KMS-11 (cell line): Measurements from ENCODE around the gene C1QTNF9B.

Source experiments
- H2AFZ ChIP-seq: fragments of 200-600 bp; sonication (generic); 2 replicates; pipeline ENCODE4 v1.6.1; 2016; ENCODE audit warnings: antibody characterized with exemption, mixed run types, low read depth
- H3K27ac ChIP-seq: fragments of 200-600 bp; sonication (generic); 2 replicates; pipeline ENCODE4 v1.6.1; 2016; ENCODE audit warnings: mild to moderate bottlenecking, mixed run types
- H3K27me3 ChIP-seq: fragments of 200-600 bp; sonication (generic); 2 replicates; pipeline ENCODE4 v1.6.1; 2017; ENCODE audit warnings: mild to moderate bottlenecking, low read depth, mixed run types, moderate library complexity; ENCODE audit not compliant: insufficient read depth
- H3K36me3 ChIP-seq: fragments of 200-600 bp; sonication (generic); 2 replicates; pipeline ENCODE4 v1.6.1; 2017; ENCODE audit warnings: mild to moderate bottlenecking, mixed run types; ENCODE audit not compliant: insufficient read depth
- H3K4me1 ChIP-seq: fragments of 200-600 bp; sonication (generic); 2 replicates; pipeline ENCODE4 v1.6.1; 2016; ENCODE audit warnings: mild to moderate bottlenecking, low read depth, mixed run types; ENCODE audit not compliant: poor library complexity, severe bottlenecking
- H3K4me2 ChIP-seq: fragments of 200-600 bp; sonication (generic); 2 replicates; pipeline ENCODE4 v1.7.0; 2016; ENCODE audit warnings: mild to moderate bottlenecking, mixed run types
- H3K4me3 ChIP-seq: fragments of 200-600 bp; sonication (generic); IDR thresholded peaks from 2 replicates; pipeline ENCODE4 v1.6.1; 2017; ENCODE audit warnings: low read depth, low read length, mixed read lengths; ENCODE audit not compliant: insufficient read depth
- H3K79me2 ChIP-seq: fragments of 200-600 bp; sonication (generic); 2 replicates; pipeline ENCODE4 v1.6.1; 2016; ENCODE audit warnings: low read depth, mixed run types; ENCODE audit not compliant: insufficient read depth
- H3K9ac ChIP-seq: fragments of 200-600 bp; sonication (generic); 2 replicates; pipeline ENCODE4 v1.6.1; 2016; ENCODE audit warnings: mild to moderate bottlenecking, mixed run types
- H4K20me1 ChIP-seq: fragments of 200-600 bp; sonication (generic); 2 replicates; pipeline ENCODE4 v1.6.1; 2016; ENCODE audit warnings: mild to moderate bottlenecking, mixed run types; ENCODE audit not compliant: insufficient read depth
- TF ChIP-seq, protein P1 (sequence below): fragments of 200-600 bp; sonication (generic); conservative IDR thresholded peaks from 2 replicates; pipeline ENCODE4 v1.6.1; 2017; ENCODE audit warnings: low read depth, mild to moderate bottlenecking, antibody characterized with exemption, low read length, moderate library complexity, mixed read lengths

The C1QTNF9B gene

DNA sequence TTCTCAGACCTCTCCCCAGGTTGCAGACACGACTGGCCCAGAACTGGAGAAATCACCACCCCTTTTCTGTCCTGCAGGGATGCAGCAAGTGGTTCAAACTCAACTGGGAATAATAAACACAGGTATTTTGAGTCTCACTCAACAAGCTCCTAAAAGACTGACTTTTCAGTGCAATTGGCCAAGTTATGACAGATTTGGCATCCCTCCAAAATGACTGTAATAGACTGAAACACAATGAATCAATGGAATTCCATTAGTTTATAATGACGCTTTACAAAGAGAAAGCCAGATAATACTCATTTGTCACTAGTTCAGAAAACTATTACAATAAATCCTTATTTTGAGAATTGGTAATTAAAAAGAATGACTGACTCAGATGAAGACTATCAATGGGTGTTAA is 46.2 kb downstream of the C1QTNF9B start:
- no peak overlapping the region for H3K4me3 ChIP-seq
- H3K27me3 ChIP-seq = no peaks in the 10 kb centered on the region

DNA sequence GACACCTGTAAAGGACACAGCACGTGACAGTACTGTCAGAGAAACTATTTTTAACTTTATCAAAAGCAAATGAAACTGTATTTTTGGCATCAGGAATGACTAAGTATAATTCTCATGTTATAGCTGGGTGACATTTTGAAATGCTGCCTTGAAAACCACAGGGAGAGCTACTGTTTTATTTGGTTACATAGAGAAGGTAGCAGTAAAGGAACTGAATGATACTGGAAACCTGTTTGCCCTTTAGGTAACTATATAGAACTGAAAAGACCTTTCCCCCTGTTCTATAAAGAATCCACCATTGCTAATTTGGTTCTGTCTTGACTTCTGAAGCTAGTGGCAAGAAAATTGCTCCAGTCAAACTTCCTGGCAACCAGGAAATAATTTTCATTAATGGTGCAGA is 47.2 kb downstream of the C1QTNF9B start:
- no peak overlapping the region for H3K4me2 ChIP-seq
- no peak overlapping the region for H2AFZ ChIP-seq
- H3K27me3 ChIP-seq = no peaks in the 10 kb centered on the region
- H3K4me3 ChIP-seq = no peak overlapping the region
- no peak overlapping the region for H3K9ac ChIP-seq
- no peaks in the 10 kb centered on the region for H3K36me3 ChIP-seq
- H4K20me1 ChIP-seq = no peaks in the 10 kb centered on the region
- no peak overlapping the region for H3K27ac ChIP-seq
- TF ChIP-seq, protein P1, sequence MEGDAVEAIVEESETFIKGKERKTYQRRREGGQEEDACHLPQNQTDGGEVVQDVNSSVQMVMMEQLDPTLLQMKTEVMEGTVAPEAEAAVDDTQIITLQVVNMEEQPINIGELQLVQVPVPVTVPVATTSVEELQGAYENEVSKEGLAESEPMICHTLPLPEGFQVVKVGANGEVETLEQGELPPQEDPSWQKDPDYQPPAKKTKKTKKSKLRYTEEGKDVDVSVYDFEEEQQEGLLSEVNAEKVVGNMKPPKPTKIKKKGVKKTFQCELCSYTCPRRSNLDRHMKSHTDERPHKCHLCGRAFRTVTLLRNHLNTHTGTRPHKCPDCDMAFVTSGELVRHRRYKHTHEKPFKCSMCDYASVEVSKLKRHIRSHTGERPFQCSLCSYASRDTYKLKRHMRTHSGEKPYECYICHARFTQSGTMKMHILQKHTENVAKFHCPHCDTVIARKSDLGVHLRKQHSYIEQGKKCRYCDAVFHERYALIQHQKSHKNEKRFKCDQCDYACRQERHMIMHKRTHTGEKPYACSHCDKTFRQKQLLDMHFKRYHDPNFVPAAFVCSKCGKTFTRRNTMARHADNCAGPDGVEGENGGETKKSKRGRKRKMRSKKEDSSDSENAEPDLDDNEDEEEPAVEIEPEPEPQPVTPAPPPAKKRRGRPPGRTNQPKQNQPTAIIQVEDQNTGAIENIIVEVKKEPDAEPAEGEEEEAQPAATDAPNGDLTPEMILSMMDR = no peak
- peaks cover 10% of the 10 kb centered on the region for H3K4me1 ChIP-seq
- H3K79me2 ChIP-seq = no peaks in the 10 kb centered on the region

More for the DNA sequence above, 46.2 kb downstream of the C1QTNF9B start:
- no peaks in the 10 kb centered on the region for H3K79me2 ChIP-seq
- no peak overlapping the region for H2AFZ ChIP-seq
- H3K36me3 ChIP-seq = no peaks in the 10 kb centered on the region
- no peak overlapping the region for H3K27ac ChIP-seq
- H3K9ac ChIP-seq = no peak overlapping the region
- no peaks in the 10 kb centered on the region for H4K20me1 ChIP-seq
- peaks cover 20% of the 10 kb centered on the region for H3K4me1 ChIP-seq
- no peak overlapping the region for H3K4me2 ChIP-seq
- TF ChIP-seq, protein P1 = no peak

DNA sequence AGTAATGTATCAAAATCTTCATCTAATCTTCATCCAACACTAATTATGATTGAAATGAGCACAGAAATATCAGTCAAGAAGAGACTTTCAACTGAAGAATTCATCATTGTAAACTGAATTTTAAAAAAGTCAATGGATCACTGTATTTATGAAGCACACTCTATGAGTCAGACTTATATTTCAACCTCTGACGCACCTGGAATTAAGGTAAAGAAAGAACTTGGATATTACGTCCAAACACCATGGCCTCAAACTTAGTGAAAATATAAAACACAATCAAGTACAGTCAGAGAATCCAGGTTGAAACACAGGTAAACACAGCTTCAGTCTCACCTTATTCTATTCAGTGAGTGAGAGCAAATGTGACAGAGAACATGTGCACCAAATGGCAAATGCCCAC is 47.6 kb downstream of the C1QTNF9B start:
- H3K36me3 ChIP-seq = no peaks in the 10 kb centered on the region
- no peaks in the 10 kb centered on the region for H3K79me2 ChIP-seq
- no peak overlapping the region for H3K4me2 ChIP-seq

DNA sequence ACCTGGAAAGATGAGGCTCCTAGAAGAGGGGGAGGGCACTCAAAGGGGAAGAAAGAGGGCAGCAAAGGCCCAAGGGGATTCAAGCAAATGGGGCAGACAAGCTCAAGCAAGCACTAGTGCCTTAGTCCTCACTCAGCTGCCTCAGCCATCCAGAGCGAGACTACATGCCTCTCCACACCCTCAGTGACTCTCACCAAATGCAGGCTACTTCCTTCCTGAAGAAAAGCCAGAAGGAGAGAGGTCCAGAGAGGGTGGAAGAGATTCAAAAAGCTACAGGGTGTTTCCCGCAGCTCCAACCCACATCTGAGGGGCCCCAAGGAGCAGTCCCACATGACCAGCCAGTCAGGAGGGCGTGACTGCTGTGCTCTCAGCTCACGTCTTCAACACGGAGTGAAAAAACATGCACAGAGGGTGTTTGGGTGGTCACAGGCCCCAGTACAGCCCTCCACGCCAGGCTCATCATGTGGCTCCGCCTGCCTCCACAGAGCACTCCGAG is 48.6 kb downstream of the C1QTNF9B start:
- no peaks in the 10 kb centered on the region for H3K27me3 ChIP-seq
- H3K4me2 ChIP-seq = no peak overlapping the region
- no peak overlapping the region for H3K4me3 ChIP-seq
- no peaks in the 10 kb centered on the region for H3K4me1 ChIP-seq
- no peaks in the 10 kb centered on the region for H4K20me1 ChIP-seq
- no peak overlapping the region for H2AFZ ChIP-seq
- H3K9ac ChIP-seq = no peak overlapping the region
- no peaks in the 10 kb centered on the region for H3K36me3 ChIP-seq
- H3K27ac ChIP-seq = no peak overlapping the region
- TF ChIP-seq, protein P1 = no peak
- H3K79me2 ChIP-seq = no peaks in the 10 kb centered on the region

More for the DNA sequence above, 47.6 kb downstream of the C1QTNF9B start:
- Histone ChIP-seq H3K27me3 (no peaks in the 10 kb centered on the region), H4K20me1 (no peaks in the 10 kb centered on the region), H3K27ac (no peak overlapping the region), H3K4me1 (peaks cover 5% of the 10 kb centered on the region), H2AFZ (no peak overlapping the region), H3K9ac (no peak overlapping the region), H3K4me3 (no peak overlapping the region)
- TF ChIP-seq, protein P1 = no peak
